OCI-LY1 (cell line): Measurements from ENCODE around the gene PTPRD.

Source experiments
- H2AFZ ChIP-seq: fragments of 200-600 bp; sonication (generic), shearing (Covaris generic); 2 replicates; pipeline ENCODE4 v1.6.0; 2014; ENCODE audit warnings: antibody characterized with exemption, mild to moderate bottlenecking, low read length
- H3F3A ChIP-seq: fragments of 200-600 bp; sonication (generic), shearing (Covaris generic); 2 replicates; pipeline ENCODE4 v1.6.0; 2014; ENCODE audit warnings: mild to moderate bottlenecking, antibody characterized with exemption, low read length, moderate library complexity; ENCODE audit not compliant: insufficient read depth
- H3K27ac ChIP-seq: fragments of 200-600 bp; sonication (generic); 2 replicates; pipeline ENCODE4 v1.5.1; 2014; ENCODE audit warnings: low read length, mixed run types, mild to moderate bottlenecking, low read depth; ENCODE audit not compliant: poor library complexity, severe bottlenecking
- H3K27me3 ChIP-seq: fragments of 200-600 bp; sonication (generic); 2 replicates; pipeline ENCODE4 v1.6.0; 2014; ENCODE audit warnings: antibody characterized with exemption, mild to moderate bottlenecking, low read length, moderate library complexity; ENCODE audit not compliant: insufficient read depth
- H3K36me3 ChIP-seq: fragments of 200-600 bp; sonication (generic); 2 replicates; pipeline ENCODE4 v1.6.1; 2014; ENCODE audit warnings: mild to moderate bottlenecking, antibody characterized with exemption, low read length, moderate library complexity, mixed read lengths; ENCODE audit not compliant: insufficient read depth
- H3K4me1 ChIP-seq: fragments of 200-600 bp; sonication (generic); 2 replicates; pipeline ENCODE4 v1.5.1; 2014; ENCODE audit warnings: mild to moderate bottlenecking, low read length, moderate library complexity; ENCODE audit not compliant: insufficient read depth, severe bottlenecking
- H3K4me2 ChIP-seq: fragments of 200-600 bp; sonication (generic), shearing (Covaris generic); 2 replicates; pipeline ENCODE4 v1.6.1; 2014; ENCODE audit warnings: low read length
- H3K4me3 ChIP-seq: fragments of 200-600 bp; sonication (generic); 2 replicates; pipeline ENCODE4 v1.5.1; 2014; ENCODE audit warnings: low read length, low read depth, mild to moderate bottlenecking, mixed read lengths; ENCODE audit not compliant: poor library complexity, severe bottlenecking
- H3K79me2 ChIP-seq: fragments of 200-600 bp; shearing (Covaris generic); 2 replicates; pipeline ENCODE4 v1.6.1; 2016; ENCODE audit warnings: mixed run types, low read length, mixed read lengths; ENCODE audit not compliant: insufficient read depth
- H3K9ac ChIP-seq: fragments of 200-600 bp; sonication (generic), shearing (Covaris generic); 2 replicates; pipeline ENCODE4 v1.6.1; 2014; ENCODE audit warnings: mild to moderate bottlenecking, low read length, mixed read lengths
- H3K9me2 ChIP-seq: fragments of 200-600 bp; sonication (generic), shearing (Covaris generic); 2 replicates; pipeline ENCODE4 v1.6.1; 2014; ENCODE audit warnings: low read depth, mild to moderate bottlenecking, low read length, mixed read lengths
- H3K9me3 ChIP-seq: fragments of 200-600 bp; shearing (Covaris generic); 2 replicates; pipeline ENCODE4 v1.6.1; 2014; ENCODE audit warnings: low read length, mixed read lengths
- H4K20me1 ChIP-seq: fragments of 200-600 bp; sonication (generic), shearing (Covaris generic); 2 replicates; pipeline ENCODE4 v1.6.0; 2016; ENCODE audit warnings: mild to moderate bottlenecking, low read length; ENCODE audit not compliant: insufficient read depth
- CTCF ChIP-seq: fragments of 200-600 bp; sonication (generic), shearing (Covaris generic); IDR thresholded peaks from 2 replicates; pipeline ENCODE4 v1.5.1; 2017; ENCODE audit warnings: mild to moderate bottlenecking, antibody characterized with exemption, low read length, moderate library complexity, mixed read lengths
- EZH2 ChIP-seq: fragments of 200-600 bp; sonication (generic), shearing (Covaris generic); IDR thresholded peaks from 2 replicates; pipeline ENCODE4 v1.8.0; 2017; ENCODE audit warnings: borderline replicate concordance, mixed run types, mild to moderate bottlenecking, antibody characterized with exemption, low read length, moderate library complexity, mixed read lengths

Gene PTPRD

GRCh38 chr9:8781458-8781857 is 1831.3 kb downstream of the PTPRD start:
- H3K79me2 ChIP-seq, result no peaks in the 10 kb centered on the region
- no peak overlapping the region for H3K9ac ChIP-seq
- H3K9me3 ChIP-seq, result no peaks in the 10 kb centered on the region
- no peaks in the 10 kb centered on the region for H4K20me1 ChIP-seq
- H3K4me2 ChIP-seq, result no peak overlapping the region
- H3K36me3 ChIP-seq, result no peaks in the 10 kb centered on the region
- no peak overlapping the region for H2AFZ ChIP-seq
- H3K27me3 ChIP-seq, result no peaks in the 10 kb centered on the region
- no peaks in the 10 kb centered on the region for H3F3A ChIP-seq
- no peaks in the 10 kb centered on the region for H3K9me2 ChIP-seq
- H3K4me1 ChIP-seq, result no peaks in the 10 kb centered on the region
- TF ChIP-seq CTCF (no peak), EZH2 (no peak)
- H3K4me3 ChIP-seq, result no peak overlapping the region
- H3K27ac ChIP-seq, result no peak overlapping the region

GRCh38 chr9:8780386-8780785 is 1832.4 kb downstream of the PTPRD start:
- Histone ChIP-seq H3K9me2 (no peaks in the 10 kb centered on the region), H3K79me2 (no peaks in the 10 kb centered on the region), H3K9me3 (no peaks in the 10 kb centered on the region), H3K4me3 (no peak overlapping the region), H3K27me3 (no peaks in the 10 kb centered on the region), H4K20me1 (no peaks in the 10 kb centered on the region), H3K4me1 (no peaks in the 10 kb centered on the region), H3K4me2 (no peak overlapping the region), H3K27ac (no peak overlapping the region), H3F3A (no peaks in the 10 kb centered on the region), H2AFZ (no peak overlapping the region), H3K36me3 (no peaks in the 10 kb centered on the region), H3K9ac (no peak overlapping the region)
- TF ChIP-seq CTCF (no peak), EZH2 (no peak)

- Histone ChIP-seq H3K4me2 (no peak overlapping the region), H3K9ac (no peak overlapping the region), H4K20me1 (no peaks in the 10 kb centered on the region), H2AFZ (no peak overlapping the region), H3K4me3 (no peak overlapping the region), H3K27ac (no peak overlapping the region), H3K4me1 (no peaks in the 10 kb centered on the region), H3F3A (no peaks in the 10 kb centered on the region), H3K36me3 (no peaks in the 10 kb centered on the region), H3K79me2 (no peaks in the 10 kb centered on the region), H3K27me3 (no peaks in the 10 kb centered on the region), H3K9me2 (no peaks in the 10 kb centered on the region), H3K9me3 (no peaks in the 10 kb centered on the region)
- no peak for TF ChIP-seq EZH2
- TF ChIP-seq CTCF, result no peak
Observed at GRCh38 chr9:8779478-8779877, 1833.3 kb downstream of the PTPRD start.
